GM18508 (cell line): ENCODE results near the gene ERCC5.

ENCODE experiments used
- ATAC-seq: cut with Tn5 transposase; IDR thresholded peaks from one replicate; pipeline ENCODE4 v1.9.1; 2021; ENCODE audit warnings: moderate number of reproducible peaks; ENCODE audit not compliant: insufficient read depth, unreplicated experiment

ERCC5 gene

GRCh38 chr13:102914339-102914930 lies 68.6 kb downstream of the ERCC5 start:
- ATAC-seq: no peak

GRCh38 chr13:102915393-102915930 lies 69.6 kb downstream of the ERCC5 start:
- ATAC-seq: no peak

GRCh38 chr13:102917019-102917418 lies 71.2 kb downstream of the ERCC5 start:
- ATAC-seq: no peak

GRCh38 chr13:102922184-102922583 lies 76.4 kb downstream of the ERCC5 start:
- ATAC-seq: no peak
